ENCODE data around the gene KRTAP22-2.

Gene KRTAP22-2

DNA sequence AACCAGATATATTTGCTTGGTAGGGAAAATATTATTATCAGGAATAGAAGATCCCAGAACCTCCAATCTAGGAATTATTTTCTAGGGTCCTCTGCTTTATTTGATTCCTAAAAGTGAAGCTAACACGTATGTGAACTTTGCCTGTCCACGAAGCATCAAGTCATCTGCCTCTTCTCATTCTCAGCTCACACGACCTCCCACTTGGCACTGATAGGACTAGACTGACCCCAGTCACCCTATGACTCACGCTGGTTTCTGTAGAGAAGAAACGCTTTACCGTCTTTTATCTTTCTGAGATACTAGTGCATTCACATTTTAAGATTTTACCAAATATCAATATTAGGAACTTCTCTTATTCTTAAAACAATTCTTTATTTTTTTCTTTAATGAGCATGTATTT, 27.1 kb downstream of the KRTAP22-2 start:
- no peak for DNase-seq (ENCODE audit: low spot score)

- no peak for DNase-seq (ENCODE audit: low spot score)
Observed at GRCh38 chr21:30561957-30562356, 28.2 kb downstream of the KRTAP22-2 start.

GRCh38 chr21:30561264-30561895, 28.8 kb downstream of the KRTAP22-2 start, which contains the start of gene KRTAP19-7:
Gene KRTAP19-7 (minus strand): TSS chr21:30561314. CDS start chr21:30561289, 25 bp downstream.
- DNase-seq (ENCODE audit: low spot score), result no peak

DNA sequence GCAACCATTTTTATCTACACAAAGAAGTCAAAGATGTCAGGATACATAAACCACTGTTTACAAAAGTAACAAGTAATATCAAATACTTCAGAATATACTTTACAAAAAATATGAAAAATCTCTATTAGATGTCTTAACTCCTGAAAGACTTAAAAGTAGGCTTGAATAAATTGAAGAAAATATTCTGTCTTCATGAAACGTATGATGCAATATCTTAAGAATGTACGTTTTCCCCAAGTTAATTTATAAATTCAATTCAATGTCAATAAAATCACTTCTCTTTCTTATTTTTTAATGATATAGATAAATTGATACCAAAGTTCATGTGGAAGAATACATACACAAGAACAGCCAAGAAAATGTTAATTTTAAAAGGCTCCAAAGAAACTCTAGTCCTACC, 35.1 kb downstream of the KRTAP22-2 start:
- no peak for DNase-seq (ENCODE audit: low spot score)

GRCh38 chr21:30552782-30553181, 37.4 kb downstream of the KRTAP22-2 start:
- no peak for DNase-seq (ENCODE audit: low spot score)

GRCh38 chr21:30541764-30542163, 48.4 kb downstream of the KRTAP22-2 start, which contains the start of gene KRTAP19-6:
Gene KRTAP19-6 (minus strand): TSS chr21:30541864. CDS start chr21:30541833, 31 bp downstream.
- no peak for DNase-seq (ENCODE audit: low spot score)

Data from GM03348 (cell line).